Neural cell (in vitro differentiated cells): ENCODE data around the gene STX1A. TPM values are rescaled to one million over a fixed set of nuclear protein-coding genes. Genes with fewer than 3 reads are reported as not detected.

Experiments
- H2AFZ ChIP-seq: fragments of 200-600, 300-800 bp; sonication (generic), shearing (Covaris generic); 2 replicates; pipeline ENCODE4 v1.6.0; 2014; ENCODE audit warnings: low read depth, mild to moderate bottlenecking, antibody characterized with exemption, low read length, moderate library complexity
- H3F3A ChIP-seq: fragments of 200-600 bp; shearing (Covaris generic); 2 replicates; pipeline ENCODE4 v1.6.1; 2016; ENCODE audit warnings: mild to moderate bottlenecking, moderate library complexity, mixed read lengths, antibody characterized with exemption, low read length; ENCODE audit not compliant: insufficient read depth, poor library complexity, severe bottlenecking
- H3K27ac ChIP-seq: fragments of 200-600, 300-800 bp; sonication (generic), shearing (Covaris generic); 2 replicates; pipeline ENCODE4 v1.5.1; 2014; ENCODE audit warnings: mild to moderate bottlenecking, low read length, moderate library complexity
- H3K27me3 ChIP-seq: fragments of 300-800, 200-600 bp; sonication (generic), shearing (Covaris generic); 2 replicates; pipeline ENCODE4 v1.6.0; 2014; ENCODE audit warnings: mild to moderate bottlenecking, low read depth, low read length, moderate library complexity; ENCODE audit not compliant: insufficient read depth
- H3K36me3 ChIP-seq: fragments of 300-800, 200-600 bp; sonication (generic), shearing (Covaris generic); 2 replicates; pipeline ENCODE4 v1.5.1; 2014; ENCODE audit warnings: mild to moderate bottlenecking, antibody characterized with exemption, low read length, moderate library complexity; ENCODE audit not compliant: insufficient read depth
- H3K4me2 ChIP-seq: fragments of 300-800, 200-600 bp; sonication (generic), shearing (Covaris generic); 2 replicates; pipeline ENCODE4 v1.6.0; 2014; ENCODE audit warnings: mild to moderate bottlenecking, low read length
- H3K4me3 ChIP-seq: fragments of 300-800, 200-600 bp; sonication (generic), shearing (Covaris generic); 2 replicates; pipeline ENCODE4 v1.5.1; 2014; ENCODE audit warnings: mild to moderate bottlenecking, low read length, moderate library complexity
- H3K79me2 ChIP-seq: fragments of 200-600 bp; shearing (Covaris generic); replicated peaks from 2 replicates; pipeline ENCODE4 v1.6.0; 2014; ENCODE audit warnings: mild to moderate bottlenecking, low read length, moderate library complexity; ENCODE audit not compliant: insufficient read depth
- H3K9ac ChIP-seq: fragments of 300-800, 200-600 bp; sonication (generic), shearing (Covaris generic); 2 replicates; pipeline ENCODE4 v1.6.1; 2016; ENCODE audit warnings: mild to moderate bottlenecking, low read length, mixed read lengths
- H3K9me2 ChIP-seq: fragments of 200-600 bp; shearing (Covaris generic); 2 replicates; pipeline ENCODE4 v1.6.1; 2016; ENCODE audit warnings: mild to moderate bottlenecking, low read length, mixed read lengths; ENCODE audit not compliant: insufficient read depth
- H3K9me3 ChIP-seq: fragments of 200-600, 300-800 bp; sonication (generic), shearing (Covaris generic); 2 replicates; pipeline ENCODE4 v1.6.1; 2016; ENCODE audit warnings: mild to moderate bottlenecking, mixed run types, low read length, moderate library complexity, mixed read lengths
- H4K20me1 ChIP-seq: fragments of 200-600 bp; shearing (Covaris generic); 2 replicates; pipeline ENCODE4 v1.6.1; 2016; ENCODE audit warnings: mild to moderate bottlenecking, mixed run types; ENCODE audit not compliant: insufficient read depth
- CTCF ChIP-seq: fragments of 450-650 bp; IDR thresholded peaks from 2 replicates; pipeline ENCODE4 v1.5.1; 2014; ENCODE audit warnings: antibody characterized with exemption, mild to moderate bottlenecking, moderate library complexity; ENCODE audit not compliant: poor library complexity, severe bottlenecking
- EP300 ChIP-seq: fragments of 450-650 bp; conservative IDR thresholded peaks from 2 replicates; pipeline ENCODE4 v1.6.1; 2014; ENCODE audit warnings: antibody characterized with exemption, mild to moderate bottlenecking, moderate library complexity; ENCODE audit not compliant: poor library complexity, severe bottlenecking
- EZH2 ChIP-seq: fragments of 200-600, 300-800 bp; shearing (Covaris generic), sonication (generic); IDR thresholded peaks from 2 replicates; pipeline ENCODE4 v1.6.1; 2014; ENCODE audit warnings: antibody characterized with exemption, low read length, borderline replicate concordance, mild to moderate bottlenecking; ENCODE audit not compliant: insufficient read depth, poor library complexity, severe bottlenecking
- MXI1 ChIP-seq: fragments of 450-650 bp; conservative IDR thresholded peaks from 2 replicates; pipeline ENCODE4 v1.6.1; 2014; ENCODE audit warnings: antibody characterized with exemption, mild to moderate bottlenecking; ENCODE audit not compliant: poor library complexity, severe bottlenecking
- POLR2AphosphoS5 ChIP-seq: IDR thresholded peaks from 2 replicates; pipeline ENCODE4 v1.6.1; 2012
- RAD21 ChIP-seq: fragments of 450-650 bp; conservative IDR thresholded peaks from 2 replicates; pipeline ENCODE4 v1.6.1; 2014; ENCODE audit warnings: antibody characterized with exemption, mild to moderate bottlenecking, moderate library complexity
- REST ChIP-seq: IDR thresholded peaks from 2 replicates; pipeline ENCODE4 v1.6.1; 2012; ENCODE audit warnings: borderline replicate concordance
- SMC3 ChIP-seq: fragments of 450-650 bp; conservative IDR thresholded peaks from 2 replicates; pipeline ENCODE4 v1.6.1; 2014; ENCODE audit warnings: antibody characterized with exemption, mild to moderate bottlenecking, moderate library complexity; ENCODE audit not compliant: poor library complexity
- TAF1 ChIP-seq: IDR thresholded peaks from 2 replicates; pipeline ENCODE4 v1.6.1; 2012; ENCODE audit warnings: low read depth
- polyA plus RNA-seq: library from polyadenylated mRNA; depleted of rRNA; stranded (reverse); fragments of >200 nt; gene quantifications from 2 replicates; pipeline ENCODE4 v1.2.3, GENCODE V29; 2014

Gene STX1A
- polyA plus RNA-seq, 1 donor from 2014 or later, result 123 TPM

GRCh38 chr7:73728551-73728950 is 9.1 kb upstream of the STX1A start:
- no peaks in the 10 kb centered on the region for H3K79me2 ChIP-seq
- no peaks in the 10 kb centered on the region for H3K9me3 ChIP-seq
- TF ChIP-seq CTCF (no peak), EP300 (no peak), REST (no peak), EZH2 (no peak), SMC3 (no peak), TAF1 (no peak), POLR2AphosphoS5 (no peak), MXI1 (no peak), RAD21 (no peak)
- H3K27ac ChIP-seq, result no peak overlapping the region
- H3K4me3 ChIP-seq, result no peak overlapping the region
- H3K27me3 ChIP-seq, result no peaks in the 10 kb centered on the region
- no peaks in the 10 kb centered on the region for H4K20me1 ChIP-seq
- no peak overlapping the region for H3K4me2 ChIP-seq
- no peaks in the 10 kb centered on the region for H3K36me3 ChIP-seq
- H3K9ac ChIP-seq, result no peak overlapping the region
- H3F3A ChIP-seq, result no peaks in the 10 kb centered on the region
- no peak overlapping the region for H2AFZ ChIP-seq
- H3K9me2 ChIP-seq, result no peaks in the 10 kb centered on the region

- no peaks in the 10 kb centered on the region for H3K27me3 ChIP-seq
- no peaks in the 10 kb centered on the region for H3K79me2 ChIP-seq
- H3K4me3 ChIP-seq, result no peak overlapping the region
- H3F3A ChIP-seq, result no peaks in the 10 kb centered on the region
- no peak for TF ChIP-seq RAD21
- no peak for TF ChIP-seq MXI1
- TF ChIP-seq SMC3, result no peak
- no peak for TF ChIP-seq TAF1
- no peak for TF ChIP-seq EP300
- no peak for TF ChIP-seq REST
- no peak overlapping the region for H3K27ac ChIP-seq
- no peak overlapping the region for H3K4me2 ChIP-seq
- no peaks in the 10 kb centered on the region for H4K20me1 ChIP-seq
- H3K9ac ChIP-seq, result no peak overlapping the region
- H3K9me3 ChIP-seq, result no peaks in the 10 kb centered on the region
- H3K36me3 ChIP-seq, result no peaks in the 10 kb centered on the region
- H3K9me2 ChIP-seq, result no peaks in the 10 kb centered on the region
- no peak overlapping the region for H2AFZ ChIP-seq
These were observed 8.5 kb upstream of the STX1A start for GRCh38 chr7:73727952-73728351.
